Fibroblast of lung (primary cell): ENCODE results near the gene NRTN. TPM values are rescaled to one million over a fixed set of nuclear protein-coding genes. Genes with fewer than 3 reads are reported as not detected.

Experiments used
- DNase-seq, 2 donors: peaks; one replicate each; pipeline versions ENCODE4 v3.0.0 to v3.0.0-alpha.2; 2010; ENCODE audit warnings: low read depth in 2 of 2
- H2AFZ ChIP-seq: 2 replicates; pipeline ENCODE4 v1.5.1; 2012; ENCODE audit warnings: low read length, control low read depth, inconsistent platforms
- H3K27ac ChIP-seq: 2 replicates; pipeline ENCODE4 v1.5.1; 2011; ENCODE audit warnings: low read length, control low read depth; ENCODE audit not compliant: insufficient read depth
- H3K27me3 ChIP-seq: 2 replicates; pipeline ENCODE4 v1.5.1; 2011; ENCODE audit warnings: mild to moderate bottlenecking, low read length; ENCODE audit not compliant: control insufficient read depth, insufficient read depth
- H3K36me3 ChIP-seq: 2 replicates; pipeline ENCODE4 v1.5.1; 2011; ENCODE audit warnings: low read length; ENCODE audit not compliant: control insufficient read depth, insufficient read depth
- H3K4me1 ChIP-seq: 2 replicates; pipeline ENCODE4 v1.5.1; 2011; ENCODE audit warnings: low read length; ENCODE audit not compliant: control insufficient read depth, insufficient read depth; ENCODE audit errors: extremely low read depth
- H3K4me2 ChIP-seq: 2 replicates; pipeline ENCODE4 v1.5.1; 2011; ENCODE audit warnings: low read length, control low read depth; ENCODE audit not compliant: insufficient read depth; ENCODE audit errors: extremely low read depth
- H3K4me3 ChIP-seq, 4 experiments: fragments of 200-600 bp in 1 of 4; sonication (generic) in 1 of 4; replicated peaks in 1 of 4; 2 replicates each; pipeline ENCODE4 v1.5.1; 2011 to 2016; ENCODE audit warnings: low read length in 4 of 4, low read depth in 3 of 4, mild to moderate bottlenecking in 3 of 4, control low read depth in 2 of 4, inconsistent platforms in 1 of 4, mixed read lengths in 1 of 4; ENCODE audit not compliant: insufficient read depth in 1 of 4; ENCODE audit errors: control extremely low read depth in 1 of 4
- H3K79me2 ChIP-seq: 2 replicates; pipeline ENCODE4 v1.5.1; 2012; ENCODE audit warnings: mild to moderate bottlenecking, low read length, inconsistent platforms; ENCODE audit not compliant: control insufficient read depth, insufficient read depth
- H3K9ac ChIP-seq: 2 replicates; pipeline ENCODE4 v1.5.1; 2011; ENCODE audit warnings: mild to moderate bottlenecking, low read length, control low read depth; ENCODE audit not compliant: insufficient read depth
- H3K9me3 ChIP-seq: 2 replicates; pipeline ENCODE4 v1.5.1; 2012; ENCODE audit warnings: low read depth, low read length; ENCODE audit not compliant: control insufficient read depth, insufficient read depth
- H4K20me1 ChIP-seq: 2 replicates; pipeline ENCODE4 v1.5.1; 2011; ENCODE audit warnings: low read length; ENCODE audit not compliant: control insufficient read depth, insufficient read depth; ENCODE audit errors: extremely low read depth
- CTCF ChIP-seq, 2 donors: IDR thresholded peaks in 1 of 2; conservative IDR thresholded peaks in 1 of 2; 1 replicate in 1 of 2; 2 replicates in 1 of 2; pipeline ENCODE4 v1.5.1; 2011 to 2012; ENCODE audit warnings: low read length in 2 of 2, control low read depth in 1 of 2, inconsistent platforms in 1 of 2, low read depth in 1 of 2, mild to moderate bottlenecking in 1 of 2
- EZH2 ChIP-seq: IDR thresholded peaks from 2 replicates; pipeline ENCODE4 v1.5.1; 2012; ENCODE audit warnings: low read length, control low read depth, mild to moderate bottlenecking; ENCODE audit errors: missing control alignments
- polyA minus RNA-seq: library from RNA; depleted of rRNA, polyadenylated mRNA; stranded (reverse); fragments of >200 nt; gene quantifications from 2 replicates; pipeline ENCODE4 v1.2.3, GENCODE V29; 2011; ENCODE audit warnings: low replicate concordance
- polyA plus RNA-seq, 2 donors: library from polyadenylated mRNA; depleted of rRNA in 1 of 2; stranded (reverse) in 1 of 2; unstranded in 1 of 2; fragments of >200 nt; gene quantifications; 2 replicates each; pipeline ENCODE4 v1.2.1, GENCODE V29; 2011 to 2012; ENCODE audit warnings: missing spikeins in 1 of 2
- total RNA-seq: library from RNA; depleted of rRNA; stranded (reverse); fragments of >200 nt; gene quantifications from 2 replicates; pipeline ENCODE4 v1.2.1, GENCODE V29; 2014

NRTN gene
- total RNA-seq (0.50 and 0.51 TPM in 2 replicates), polyA plus RNA-seq (0.07 and 0.11 TPM in 2 replicates), polyA minus RNA-seq (not detected in 2 replicates)
- 0.20 and 0.28 TPM in 2 replicates for polyA plus RNA-seq (2012)

- peak within 1 kb of the TSS in 1 of 4 experiments; percentile 49 for H3K4me3 ChIP-seq
- H3K27me3 ChIP-seq, result peaks cover 12% of the 10 kb centered on the region
- H3K79me2 ChIP-seq, result no peaks in the 10 kb centered on the region
- no peaks in the 10 kb centered on the region for H4K20me1 ChIP-seq
- DNase-seq, result no peak
- no peaks in the 10 kb centered on the region for H3K9me3 ChIP-seq
- no peak within 1 kb of the TSS for H3K4me2 ChIP-seq
- H2AFZ ChIP-seq, result no peak within 1 kb of the TSS
- TF ChIP-seq EZH2 (peak; percentile 80), CTCF (conservative IDR thresholded peaks at IDR 0.05 in 1 of 2, IDR thresholded peaks at IDR 0.05 in 1 of 2; ENCODE audit: low read depth in 1 of 2, low read length in 2 of 2) (no peak)
- H3K4me1 ChIP-seq, result peaks cover 4% of the 10 kb centered on the region
- no peaks in the 10 kb centered on the region for H3K36me3 ChIP-seq
- no peak within 1 kb of the TSS for H3K9ac ChIP-seq
- no peak within 1 kb of the TSS for H3K27ac ChIP-seq
These were observed at the start of gene NRTN for GRCh38 chr19:5804516-5805461. NRTN (plus strand) TSS chr19:5805067; CDS start chr19:5824166, 19,099 bp downstream.

GRCh38 chr19:5762608-5763217, 42.2 kb upstream of the NRTN start:
- TF ChIP-seq CTCF (conservative IDR thresholded peaks at IDR 0.05 in 1 of 2, IDR thresholded peaks at IDR 0.05 in 1 of 2; ENCODE audit: low read depth in 1 of 2, low read length in 2 of 2) (no peak), EZH2 (no peak)
- Histone ChIP-seq H3K4me1 (no peaks in the 10 kb centered on the region), H2AFZ (no peak overlapping the region), H3K27me3 (no peaks in the 10 kb centered on the region), H3K4me2 (no peak overlapping the region), H4K20me1 (no peaks in the 10 kb centered on the region), H3K4me3 (no peak overlapping the region), H3K36me3 (no peaks in the 10 kb centered on the region), H3K79me2 (no peaks in the 10 kb centered on the region), H3K27ac (no peak overlapping the region), H3K9ac (no peak overlapping the region), H3K9me3 (no peaks in the 10 kb centered on the region)
- no peak for DNase-seq

- Histone ChIP-seq H3K9me3 (no peaks in the 10 kb centered on the region), H3K4me1 (no peaks in the 10 kb centered on the region), H3K27ac (no peak overlapping the region), H2AFZ (no peak overlapping the region), H4K20me1 (no peaks in the 10 kb centered on the region), H3K36me3 (no peaks in the 10 kb centered on the region), H3K9ac (no peak overlapping the region), H3K4me3 (no peak overlapping the region), H3K4me2 (no peak overlapping the region), H3K27me3 (no peaks in the 10 kb centered on the region), H3K79me2 (no peaks in the 10 kb centered on the region)
- TF ChIP-seq CTCF (conservative IDR thresholded peaks at IDR 0.05 in 1 of 2, IDR thresholded peaks at IDR 0.05 in 1 of 2; ENCODE audit: low read depth in 1 of 2, low read length in 2 of 2) (no peak), EZH2 (no peak)
- DNase-seq, result no peak
These were observed 39.6 kb upstream of the NRTN start for GRCh38 chr19:5765220-5765619.
